ENCODE results near the gene RAB39A. TPM values are rescaled to one million over a fixed set of nuclear protein-coding genes. Genes with fewer than 3 reads are reported as not detected.

Gene RAB39A
- total and polyA plus RNA-seq, 2 donors: 0.66 to 3.5 TPM

GRCh38 chr11:107951155-107951554, 22.9 kb downstream of the RAB39A start:
- Histone ChIP-seq H3K4me3 (ENCODE audit: low read length in 2 of 2) (no peak overlapping the region), H3K4me1 (ENCODE audit: control insufficient read depth in 2 of 2, insufficient read depth in 2 of 2, low read length in 2 of 2) (no peaks in the 10 kb centered on the region), H3K27me3 (ENCODE audit: control insufficient read depth in 2 of 2, insufficient read depth in 1 of 2, low read length in 1 of 2) (no peaks in the 10 kb centered on the region), H3K36me3 (ENCODE audit: control insufficient read depth in 2 of 2, insufficient read depth in 2 of 2, low read length in 1 of 2) (no peaks in the 10 kb centered on the region), H3K9me3 (ENCODE audit: control insufficient read depth in 2 of 2, insufficient read depth in 1 of 2, low read length in 1 of 2) (no peaks in the 10 kb centered on the region), H3K27ac (ENCODE audit: low read depth in 1 of 2, low read length in 1 of 2) (no peak overlapping the region)
- no peak for DNase-seq (ENCODE audit: low read depth in 6 of 9, low spot score in 9 of 9)

GRCh38 chr11:107953446-107953845, 25.2 kb downstream of the RAB39A start:
- H3K4me3 ChIP-seq (ENCODE audit: low read length in 2 of 2): no peak overlapping the region
- H3K27ac ChIP-seq (ENCODE audit: low read depth in 1 of 2, low read length in 1 of 2): no peak overlapping the region
- no peaks in the 10 kb centered on the region for H3K36me3 ChIP-seq (ENCODE audit: control insufficient read depth in 2 of 2, insufficient read depth in 2 of 2, low read length in 1 of 2)
- H3K9me3 ChIP-seq (ENCODE audit: control insufficient read depth in 2 of 2, insufficient read depth in 1 of 2, low read length in 1 of 2): no peaks in the 10 kb centered on the region
- DNase-seq (ENCODE audit: low read depth in 6 of 9, low spot score in 9 of 9): no peak
- no peaks in the 10 kb centered on the region for H3K27me3 ChIP-seq (ENCODE audit: control insufficient read depth in 2 of 2, insufficient read depth in 1 of 2, low read length in 1 of 2)
- 89% methylated on average over 3 of the region's 3 CpGs for WGBS
- H3K4me1 ChIP-seq (ENCODE audit: control insufficient read depth in 2 of 2, insufficient read depth in 2 of 2, low read length in 2 of 2): no peaks in the 10 kb centered on the region

GRCh38 chr11:107956543-107956942, 28.3 kb downstream of the RAB39A start:
- Histone ChIP-seq H3K27me3 (ENCODE audit: control insufficient read depth in 2 of 2, insufficient read depth in 1 of 2, low read length in 1 of 2) (no peaks in the 10 kb centered on the region), H3K27ac (ENCODE audit: low read depth in 1 of 2, low read length in 1 of 2) (no peak overlapping the region), H3K9me3 (ENCODE audit: control insufficient read depth in 2 of 2, insufficient read depth in 1 of 2, low read length in 1 of 2) (no peaks in the 10 kb centered on the region), H3K36me3 (ENCODE audit: control insufficient read depth in 2 of 2, insufficient read depth in 2 of 2, low read length in 1 of 2) (no peaks in the 10 kb centered on the region), H3K4me3 (ENCODE audit: low read length in 2 of 2) (no peak overlapping the region), H3K4me1 (ENCODE audit: control insufficient read depth in 2 of 2, insufficient read depth in 2 of 2, low read length in 2 of 2) (no peaks in the 10 kb centered on the region)
- DNase-seq (ENCODE audit: low read depth in 6 of 9, low spot score in 9 of 9): no peak
- WGBS: 93% methylated on average over 1 of the region's 1 CpG

GRCh38 chr11:107957109-107957588, 28.9 kb downstream of the RAB39A start:
- Histone ChIP-seq H3K4me1 (ENCODE audit: control insufficient read depth in 2 of 2, insufficient read depth in 2 of 2, low read length in 2 of 2) (no peaks in the 10 kb centered on the region), H3K36me3 (ENCODE audit: control insufficient read depth in 2 of 2, insufficient read depth in 2 of 2, low read length in 1 of 2) (no peaks in the 10 kb centered on the region), H3K4me3 (ENCODE audit: low read length in 2 of 2) (no peak overlapping the region), H3K9me3 (ENCODE audit: control insufficient read depth in 2 of 2, insufficient read depth in 1 of 2, low read length in 1 of 2) (no peaks in the 10 kb centered on the region), H3K27me3 (ENCODE audit: control insufficient read depth in 2 of 2, insufficient read depth in 1 of 2, low read length in 1 of 2) (no peaks in the 10 kb centered on the region), H3K27ac (ENCODE audit: low read depth in 1 of 2, low read length in 1 of 2) (no peak overlapping the region)
- 29% methylated on average over 1 of the region's 1 CpG for WGBS
- DNase-seq (ENCODE audit: low read depth in 6 of 9, low spot score in 9 of 9): peak in 1 of 9 donors; percentile 12

GRCh38 chr11:107961480-107961879, 33.2 kb downstream of the RAB39A start:
- Histone ChIP-seq H3K27me3 (ENCODE audit: control insufficient read depth in 2 of 2, insufficient read depth in 1 of 2, low read length in 1 of 2) (no peaks in the 10 kb centered on the region), H3K36me3 (ENCODE audit: control insufficient read depth in 2 of 2, insufficient read depth in 2 of 2, low read length in 1 of 2) (no peaks in the 10 kb centered on the region), H3K4me1 (ENCODE audit: control insufficient read depth in 2 of 2, insufficient read depth in 2 of 2, low read length in 2 of 2) (no peaks in the 10 kb centered on the region), H3K27ac (ENCODE audit: low read depth in 1 of 2, low read length in 1 of 2) (no peak overlapping the region), H3K9me3 (ENCODE audit: control insufficient read depth in 2 of 2, insufficient read depth in 1 of 2, low read length in 1 of 2) (no peaks in the 10 kb centered on the region), H3K4me3 (ENCODE audit: low read length in 2 of 2) (no peak overlapping the region)
- WGBS: 94% methylated on average over 3 of the region's 3 CpGs
- DNase-seq (ENCODE audit: low read depth in 6 of 9, low spot score in 9 of 9): no peak

GRCh38 chr11:107962181-107962580, 33.9 kb downstream of the RAB39A start:
- 95% methylated on average over 1 of the region's 1 CpG for WGBS
- H3K4me3 ChIP-seq (ENCODE audit: low read length in 2 of 2): no peak overlapping the region
- no peaks in the 10 kb centered on the region for H3K4me1 ChIP-seq (ENCODE audit: control insufficient read depth in 2 of 2, insufficient read depth in 2 of 2, low read length in 2 of 2)
- H3K36me3 ChIP-seq (ENCODE audit: control insufficient read depth in 2 of 2, insufficient read depth in 2 of 2, low read length in 1 of 2): no peaks in the 10 kb centered on the region
- no peak for DNase-seq (ENCODE audit: low read depth in 6 of 9, low spot score in 9 of 9)
- H3K27me3 ChIP-seq (ENCODE audit: control insufficient read depth in 2 of 2, insufficient read depth in 1 of 2, low read length in 1 of 2): no peaks in the 10 kb centered on the region
- H3K27ac ChIP-seq (ENCODE audit: low read depth in 1 of 2, low read length in 1 of 2): no peak overlapping the region
- H3K9me3 ChIP-seq (ENCODE audit: control insufficient read depth in 2 of 2, insufficient read depth in 1 of 2, low read length in 1 of 2): no peaks in the 10 kb centered on the region

- Histone ChIP-seq H3K27me3 (ENCODE audit: control insufficient read depth in 2 of 2, insufficient read depth in 1 of 2, low read length in 1 of 2) (no peaks in the 10 kb centered on the region), H3K4me3 (ENCODE audit: low read length in 2 of 2) (no peak overlapping the region), H3K36me3 (ENCODE audit: control insufficient read depth in 2 of 2, insufficient read depth in 2 of 2, low read length in 1 of 2) (no peaks in the 10 kb centered on the region), H3K9me3 (ENCODE audit: control insufficient read depth in 2 of 2, insufficient read depth in 1 of 2, low read length in 1 of 2) (no peaks in the 10 kb centered on the region), H3K27ac (ENCODE audit: low read depth in 1 of 2, low read length in 1 of 2) (no peak overlapping the region), H3K4me1 (ENCODE audit: control insufficient read depth in 2 of 2, insufficient read depth in 2 of 2, low read length in 2 of 2) (no peaks in the 10 kb centered on the region)
- 81% methylated on average over 8 of the region's 8 CpGs for WGBS
- no peak for DNase-seq (ENCODE audit: low read depth in 6 of 9, low spot score in 9 of 9)
Observed at GRCh38 chr11:107963091-107963490, 34.8 kb downstream of the RAB39A start.

GRCh38 chr11:107969219-107969618, 41.0 kb downstream of the RAB39A start:
- no peaks in the 10 kb centered on the region for H3K27me3 ChIP-seq (ENCODE audit: control insufficient read depth in 2 of 2, insufficient read depth in 1 of 2, low read length in 1 of 2)
- H3K4me3 ChIP-seq (ENCODE audit: low read length in 2 of 2): no peak overlapping the region
- no peak for DNase-seq (ENCODE audit: low read depth in 6 of 9, low spot score in 9 of 9)
- H3K9me3 ChIP-seq (ENCODE audit: control insufficient read depth in 2 of 2, insufficient read depth in 1 of 2, low read length in 1 of 2): no peaks in the 10 kb centered on the region
- H3K4me1 ChIP-seq (ENCODE audit: control insufficient read depth in 2 of 2, insufficient read depth in 2 of 2, low read length in 2 of 2): no peaks in the 10 kb centered on the region
- H3K27ac ChIP-seq (ENCODE audit: low read depth in 1 of 2, low read length in 1 of 2): no peak overlapping the region
- no peaks in the 10 kb centered on the region for H3K36me3 ChIP-seq (ENCODE audit: control insufficient read depth in 2 of 2, insufficient read depth in 2 of 2, low read length in 1 of 2)

GRCh38 chr11:107970049-107970448, 41.8 kb downstream of the RAB39A start:
- no peaks in the 10 kb centered on the region for H3K36me3 ChIP-seq (ENCODE audit: control insufficient read depth in 2 of 2, insufficient read depth in 2 of 2, low read length in 1 of 2)
- H3K9me3 ChIP-seq (ENCODE audit: control insufficient read depth in 2 of 2, insufficient read depth in 1 of 2, low read length in 1 of 2): no peaks in the 10 kb centered on the region
- no peak overlapping the region for H3K4me3 ChIP-seq (ENCODE audit: low read length in 2 of 2)
- H3K4me1 ChIP-seq (ENCODE audit: control insufficient read depth in 2 of 2, insufficient read depth in 2 of 2, low read length in 2 of 2): no peaks in the 10 kb centered on the region
- WGBS: 93% methylated on average over 5 of the region's 5 CpGs
- H3K27me3 ChIP-seq (ENCODE audit: control insufficient read depth in 2 of 2, insufficient read depth in 1 of 2, low read length in 1 of 2): no peaks in the 10 kb centered on the region
- DNase-seq (ENCODE audit: low read depth in 6 of 9, low spot score in 9 of 9): no peak
- H3K27ac ChIP-seq (ENCODE audit: low read depth in 1 of 2, low read length in 1 of 2): no peak overlapping the region

GRCh38 chr11:107973641-107974040, 45.4 kb downstream of the RAB39A start:
- WGBS: 95% methylated on average over 1 of the region's 1 CpG
- Histone ChIP-seq H3K27me3 (ENCODE audit: control insufficient read depth in 2 of 2, insufficient read depth in 1 of 2, low read length in 1 of 2) (no peaks in the 10 kb centered on the region), H3K4me3 (ENCODE audit: low read length in 2 of 2) (no peak overlapping the region), H3K9me3 (ENCODE audit: control insufficient read depth in 2 of 2, insufficient read depth in 1 of 2, low read length in 1 of 2) (no peaks in the 10 kb centered on the region), H3K36me3 (ENCODE audit: control insufficient read depth in 2 of 2, insufficient read depth in 2 of 2, low read length in 1 of 2) (no peaks in the 10 kb centered on the region), H3K27ac (ENCODE audit: low read depth in 1 of 2, low read length in 1 of 2) (no peak overlapping the region), H3K4me1 (ENCODE audit: control insufficient read depth in 2 of 2, insufficient read depth in 2 of 2, low read length in 2 of 2) (no peaks in the 10 kb centered on the region)
- no peak for DNase-seq (ENCODE audit: low read depth in 6 of 9, low spot score in 9 of 9)
